Progenitor cell of endocrine pancreas (in vitro differentiated cells): ENCODE measurements around the gene CTBP2. TPM values are rescaled to one million over a fixed set of nuclear protein-coding genes. Genes with fewer than 3 reads are reported as not detected.

Source experiments
- DNase-seq: peaks from one replicate; pipeline ENCODE4 v3.0.0; 2021; ENCODE audit warnings: low spot score; ENCODE audit not compliant: unreplicated experiment
- H3K27ac Mint-ChIP-seq: 2 replicates; pipeline ENCODE4 v1.8.0; 2021; ENCODE audit warnings: mild to moderate bottlenecking, moderate library complexity, mixed read lengths
- H3K27me3 Mint-ChIP-seq: 2 replicates; pipeline ENCODE4 v1.8.0; 2021; ENCODE audit warnings: mixed read lengths
- H3K36me3 Mint-ChIP-seq: 2 replicates; pipeline ENCODE4 v1.8.0; 2022; ENCODE audit warnings: mixed read lengths; ENCODE audit not compliant: insufficient read depth
- H3K4me1 Mint-ChIP-seq: 2 replicates; pipeline ENCODE4 v1.8.0; 2021; ENCODE audit warnings: low read depth, mixed read lengths
- H3K4me3 Mint-ChIP-seq: 2 replicates; pipeline ENCODE4 v1.8.0; 2021; ENCODE audit warnings: low read depth, mild to moderate bottlenecking, moderate library complexity, mixed read lengths
- H3K9me3 Mint-ChIP-seq: 2 replicates; pipeline ENCODE4 v1.8.0; 2021; ENCODE audit warnings: low read depth, mixed read lengths
- CTCF ChIP-seq: fragments of 200-600 bp; sonication (generic); IDR thresholded peaks from one replicate; pipeline ENCODE4 v1.5.0; 2021; ENCODE audit warnings: antibody characterized with exemption, mild to moderate bottlenecking; ENCODE audit not compliant: unreplicated experiment
- total RNA-seq: library from RNA; stranded (reverse); gene quantifications from 2 replicates; pipeline ENCODE4 v1.2.1, GENCODE V29; 2021

Gene CTBP2
- total RNA-seq, 1 donor from 2014 or later: 182 TPM

GRCh38 chr10:125101581-125101980, 58.8 kb downstream of the CTBP2 start:
- no peaks in the 10 kb centered on the region for H3K9me3 Mint-ChIP-seq
- H3K27ac Mint-ChIP-seq: peak overlapping the region; percentile 34
- peaks cover 16% of the 10 kb centered on the region for H3K36me3 Mint-ChIP-seq
- no peaks in the 10 kb centered on the region for H3K27me3 Mint-ChIP-seq
- no peak for TF ChIP-seq CTCF
- DNase-seq: no peak
- H3K4me3 Mint-ChIP-seq: no peak overlapping the region
- peaks cover 50% of the 10 kb centered on the region for H3K4me1 Mint-ChIP-seq

- H3K9me3 Mint-ChIP-seq: no peaks in the 10 kb centered on the region
- peaks cover 54% of the 10 kb centered on the region for H3K4me1 Mint-ChIP-seq
Measured at GRCh38 chr10:125101049-125101448, 59.3 kb downstream of the CTBP2 start.

GRCh38 chr10:125097409-125098070, 62.8 kb downstream of the CTBP2 start:
- no peak overlapping the region for H3K4me3 Mint-ChIP-seq
- DNase-seq: no peak
- TF ChIP-seq CTCF: no peak
- H3K9me3 Mint-ChIP-seq: no peaks in the 10 kb centered on the region
- H3K27me3 Mint-ChIP-seq: no peaks in the 10 kb centered on the region
- peaks cover 8% of the 10 kb centered on the region for H3K36me3 Mint-ChIP-seq
- peak overlapping the region; percentile 16 for H3K27ac Mint-ChIP-seq
- peaks cover 37% of the 10 kb centered on the region for H3K4me1 Mint-ChIP-seq

More at GRCh38 chr10:125101049-125101448, 59.3 kb downstream of the CTBP2 start:
- TF ChIP-seq CTCF: no peak
- H3K27ac Mint-ChIP-seq: no peak overlapping the region
- no peaks in the 10 kb centered on the region for H3K27me3 Mint-ChIP-seq
- no peak overlapping the region for H3K4me3 Mint-ChIP-seq
- DNase-seq: no peak
- H3K36me3 Mint-ChIP-seq: peaks cover 15% of the 10 kb centered on the region

- Mint-ChIP-seq H3K36me3 (peaks cover 8% of the 10 kb centered on the region), H3K4me3 (no peak overlapping the region)
Measured at GRCh38 chr10:125096975-125097374, 63.4 kb downstream of the CTBP2 start.

GRCh38 chr10:125096371-125096770, 64.0 kb downstream of the CTBP2 start:
- DNase-seq: no peak
- H3K9me3 Mint-ChIP-seq: no peaks in the 10 kb centered on the region
- H3K36me3 Mint-ChIP-seq: peaks cover 5% of the 10 kb centered on the region
- no peak overlapping the region for H3K4me3 Mint-ChIP-seq
- H3K4me1 Mint-ChIP-seq: peaks cover 27% of the 10 kb centered on the region
- peak overlapping the region; percentile 59 for H3K27ac Mint-ChIP-seq
- TF ChIP-seq CTCF: no peak
- H3K27me3 Mint-ChIP-seq: no peaks in the 10 kb centered on the region

More at GRCh38 chr10:125096975-125097374, 63.4 kb downstream of the CTBP2 start:
- Mint-ChIP-seq H3K4me1 (peaks cover 31% of the 10 kb centered on the region), H3K27me3 (no peaks in the 10 kb centered on the region), H3K27ac (no peak overlapping the region), H3K9me3 (no peaks in the 10 kb centered on the region)
- no peak for DNase-seq
- no peak for TF ChIP-seq CTCF
